IMR-90 (cell line): Measurements from ENCODE around the gene SRGAP3. TPM values are rescaled to one million over a fixed set of nuclear protein-coding genes. Genes with fewer than 3 reads are reported as not detected.

ENCODE experiments used
- ATAC-seq: fragments of 200-7000 bp; cut with Tn5 transposase; 2 replicates; pipeline ENCODE4 v1.9.1; 2020; ENCODE audit warnings: low read depth, mild to moderate bottlenecking, moderate library complexity
- BruUV-seq: library from RNA; stranded (reverse); fragments of 400-500 nt; replicated peaks from 2 replicates; lab custom pipeline; 2021; lab: Mats Ljungman, UMichigan
- CTCF ChIA-PET: fragments of 300-600 bp; formaldehyde crosslinking; extraction: SDS; loops from one replicate; lab custom pipeline; 2021; ENCODE audit warnings: antibody characterized with exemption; lab: Yijun Ruan, JAX
- POLR2A ChIA-PET: fragments of 300-600 bp; sonication (Branson Sonifier 250); formaldehyde crosslinking; loops from one replicate; lab custom pipeline; 2022; ENCODE audit warnings: antibody characterized with exemption; ENCODE audit not compliant: unreplicated experiment; lab: Charles Lee
- DNase-seq: peaks from one replicate; pipeline ENCODE4 v3.0.0; 2013
- H2AFZ ChIP-seq: replicated peaks from 2 replicates; pipeline ENCODE3; 2013; ENCODE audit warnings: low read length, mild to moderate bottlenecking; ENCODE audit not compliant: poor library complexity
- H2AK5ac ChIP-seq: 2 replicates; pipeline ENCODE4 v1.6.1; 2013; ENCODE audit warnings: low read depth, low read length, inconsistent platforms
- H2AK9ac ChIP-seq: replicated peaks from 2 replicates; pipeline ENCODE3; 2013; ENCODE audit warnings: mild to moderate bottlenecking, low read depth, low read length, moderate library complexity; ENCODE audit not compliant: poor library complexity
- H2BK120ac ChIP-seq: 2 replicates; pipeline ENCODE4 v1.6.1; 2013; ENCODE audit warnings: low read depth, low read length, inconsistent platforms
- H2BK15ac ChIP-seq: 3 replicates; pipeline ENCODE4 v1.6.1; 2013; ENCODE audit warnings: low read depth, low read length, inconsistent platforms
- H2BK20ac ChIP-seq: 2 replicates; pipeline ENCODE4 v1.6.1; 2013; ENCODE audit warnings: low read depth, mild to moderate bottlenecking, inconsistent platforms, low read length, moderate library complexity
- H2BK5ac ChIP-seq: 2 replicates; pipeline ENCODE4 v1.6.1; 2013; ENCODE audit warnings: mild to moderate bottlenecking, low read depth, low read length, inconsistent platforms; ENCODE audit not compliant: poor library complexity, severe bottlenecking
- H3K14ac ChIP-seq: replicated peaks from 2 replicates; pipeline ENCODE4 v1.6.1; 2013; ENCODE audit warnings: low read depth, low read length, inconsistent platforms
- H3K18ac ChIP-seq: 2 replicates; pipeline ENCODE4 v1.6.1; 2013; ENCODE audit warnings: low read depth, low read length, control low read depth
- H3K23ac ChIP-seq: 2 replicates; pipeline ENCODE4 v1.6.1; 2013; ENCODE audit warnings: low read depth, low read length, inconsistent platforms
- H3K27ac ChIP-seq: 2 replicates; pipeline ENCODE4 v1.5.1; 2013; ENCODE audit warnings: mild to moderate bottlenecking, control low read depth, low read length; ENCODE audit not compliant: insufficient read depth
- H3K27me3 ChIP-seq: 2 replicates; pipeline ENCODE4 v1.6.1; 2013; ENCODE audit warnings: low read length; ENCODE audit not compliant: control insufficient read depth, insufficient read depth
- H3K36me3 ChIP-seq: 2 replicates; pipeline ENCODE4 v1.6.1; 2013; ENCODE audit warnings: low read length, mixed read lengths; ENCODE audit not compliant: control insufficient read depth, insufficient read depth
- H3K4ac ChIP-seq: 2 replicates; pipeline ENCODE4 v1.6.1; 2013; ENCODE audit warnings: low read depth, low read length, inconsistent platforms
- H3K4me1 ChIP-seq: 2 replicates; pipeline ENCODE4 v1.6.1; 2013; ENCODE audit warnings: low read length, mixed read lengths; ENCODE audit not compliant: control insufficient read depth, insufficient read depth
- H3K4me2 ChIP-seq: 2 replicates; pipeline ENCODE4 v1.6.1; 2013; ENCODE audit warnings: low read depth, mild to moderate bottlenecking, control low read depth, low read length, moderate library complexity
- H3K4me3 ChIP-seq: 2 replicates; pipeline ENCODE4 v1.5.1; 2013; ENCODE audit warnings: low read depth, mild to moderate bottlenecking, control low read depth, low read length, moderate library complexity; ENCODE audit not compliant: insufficient read depth
- H3K56ac ChIP-seq: 2 replicates; pipeline ENCODE4 v1.6.1; 2013; ENCODE audit warnings: low read length, inconsistent platforms; ENCODE audit not compliant: insufficient read depth; ENCODE audit errors: extremely low read depth
- H3K79me1 ChIP-seq, 2 experiments: 2 replicates each; pipeline ENCODE4 v1.6.1; 2013; ENCODE audit warnings: low read length in 2 of 2, inconsistent platforms in 1 of 2, low read depth in 1 of 2
- H3K9ac ChIP-seq: 2 replicates; pipeline ENCODE4 v1.6.1; 2013; ENCODE audit warnings: low read depth, low read length, control low read depth
- H3K9me1 ChIP-seq: 2 replicates; pipeline ENCODE4 v1.6.1; 2013; ENCODE audit warnings: low read length, inconsistent platforms; ENCODE audit not compliant: insufficient read depth
- H3K9me3 ChIP-seq: 2 replicates; pipeline ENCODE4 v1.6.1; 2013; ENCODE audit warnings: low read length; ENCODE audit not compliant: control insufficient read depth, insufficient read depth
- H4K20me1 ChIP-seq: 2 replicates; pipeline ENCODE4 v1.6.1; 2013; ENCODE audit warnings: low read length, inconsistent platforms; ENCODE audit not compliant: insufficient read depth
- H4K5ac ChIP-seq: 2 replicates; pipeline ENCODE4 v1.6.1; 2013; ENCODE audit warnings: mild to moderate bottlenecking, low read depth, low read length, control low read depth
- H4K8ac ChIP-seq, 2 experiments: 2 replicates each; pipeline ENCODE4 v1.6.1; 2013; ENCODE audit warnings: low read depth in 2 of 2, low read length in 2 of 2, control low read depth in 1 of 2, inconsistent platforms in 1 of 2
- H4K91ac ChIP-seq: 2 replicates; pipeline ENCODE4 v1.6.1; 2013; ENCODE audit warnings: low read depth, low read length, inconsistent platforms; ENCODE audit not compliant: insufficient read depth
- BHLHE40 ChIP-seq: fragments of 150-350 bp; IDR thresholded peaks from 2 replicates; pipeline ENCODE4 v1.6.1; 2016; ENCODE audit warnings: mild to moderate bottlenecking, low read depth, low read length
- CHD1 ChIP-seq: IDR thresholded peaks from 2 replicates; pipeline ENCODE4 v1.6.1; 2012; ENCODE audit warnings: low read depth, low read length, improper control_type of control experiment
- MAFK ChIP-seq: IDR thresholded peaks from 2 replicates; pipeline ENCODE4 v1.6.1; 2012; ENCODE audit warnings: low read depth, low read length, improper control_type of control experiment
- MAZ ChIP-seq: IDR thresholded peaks from 2 replicates; pipeline ENCODE4 v1.6.1; 2012; ENCODE audit warnings: low read depth, mild to moderate bottlenecking, low read length, improper control_type of control experiment, moderate library complexity, borderline replicate concordance
- MXI1 ChIP-seq: IDR thresholded peaks from 2 replicates; pipeline ENCODE4 v1.6.1; 2012; ENCODE audit warnings: low read depth, mild to moderate bottlenecking, low read length, moderate library complexity, borderline replicate concordance
- NFE2L2 ChIP-seq: fragments of 150-350 bp; IDR thresholded peaks from 2 replicates; pipeline ENCODE4 v1.6.1; 2016; ENCODE audit warnings: low read depth, mild to moderate bottlenecking, low read length
- RAD21 ChIP-seq: IDR thresholded peaks from 2 replicates; pipeline ENCODE4 v1.6.1; 2012; ENCODE audit warnings: low read length, improper control_type of control experiment
- RFX5 ChIP-seq: IDR thresholded peaks from 2 replicates; pipeline ENCODE4 v1.8.0; 2012; ENCODE audit warnings: low read depth, mild to moderate bottlenecking, low read length, moderate library complexity
- SMC3 ChIP-seq: fragments of 150-350 bp; IDR thresholded peaks from 2 replicates; pipeline ENCODE4 v1.6.1; 2016; ENCODE audit warnings: low read depth, mild to moderate bottlenecking, antibody characterized with exemption, low read length, moderate library complexity
- WGBS, 2 experiments: methylation state at CpG; one replicate each; pipeline versions ENCODE4 v1.1.5 to v1.1.7; 2013; ENCODE audit warnings: missing lambda C conversion rate in 2 of 2; ENCODE audit not compliant: insufficient read length in 1 of 2; ENCODE audit errors: extremely low coverage in 2 of 2; 5-methylcytosine and 5-hydroxymethylcytosine counted together
- dilution Hi-C: fragments of 300-500 bp; cut with HindIII; formaldehyde crosslinking; loops from one replicate; pipeline ENCODE4 v1.14.3; 2018; ENCODE audit warnings: low sequenced_read_pairs; ENCODE audit not compliant: unreplicated experiment
- in situ Hi-C: fragments of 300-500 bp; cut with MboI; formaldehyde crosslinking; loops from 3 replicates; pipeline ENCODE4 v1.14.3; 2019; ENCODE audit warnings: low sequenced_read_pairs, inconsistent platforms, mixed read lengths
- intact Hi-C: fragments of 100-400 bp; cut with micrococcal nuclease; formaldehyde crosslinking; loops from 2 replicates; pipeline ENCODE4 v1.10.0; 2022
- polyA plus RNA-seq, 3 experiments: library from polyadenylated mRNA; depleted of rRNA; stranded (reverse); fragments of >200 nt; gene quantifications; 2 replicates each; pipeline ENCODE4 v1.2.3, GENCODE V29; 2012; ENCODE audit warnings: low replicate concordance in 1 of 3
- total RNA-seq: library from RNA; depleted of rRNA; stranded (reverse); fragments of >200 nt; gene quantifications from 2 replicates; pipeline ENCODE4 v1.2.3, GENCODE V29; 2012
- TF ChIP-seq, protein P1 (sequence below): conservative IDR thresholded peaks from 2 replicates; pipeline ENCODE4 v1.5.1; 2012; ENCODE audit warnings: mild to moderate bottlenecking, low read depth, low read length, improper control_type of control experiment
- TF ChIP-seq, protein P2 (sequence below): fragments of 150-350 bp; IDR thresholded peaks from 2 replicates; pipeline ENCODE4 v1.6.1; 2017; ENCODE audit warnings: mild to moderate bottlenecking, antibody characterized with exemption, low read length, low read depth
- TF ChIP-seq, protein P3 (sequence below): fragments of 150-350 bp; IDR thresholded peaks from 2 replicates; pipeline ENCODE4 v1.6.1; 2016; ENCODE audit warnings: low read depth, mild to moderate bottlenecking, low read length, moderate library complexity, borderline replicate concordance

Gene SRGAP3
- total and polyA plus RNA-seq, 2 of the 4 experiments (the other 2 are of a cell fraction): 0.68 to 1.4 TPM

DNA sequence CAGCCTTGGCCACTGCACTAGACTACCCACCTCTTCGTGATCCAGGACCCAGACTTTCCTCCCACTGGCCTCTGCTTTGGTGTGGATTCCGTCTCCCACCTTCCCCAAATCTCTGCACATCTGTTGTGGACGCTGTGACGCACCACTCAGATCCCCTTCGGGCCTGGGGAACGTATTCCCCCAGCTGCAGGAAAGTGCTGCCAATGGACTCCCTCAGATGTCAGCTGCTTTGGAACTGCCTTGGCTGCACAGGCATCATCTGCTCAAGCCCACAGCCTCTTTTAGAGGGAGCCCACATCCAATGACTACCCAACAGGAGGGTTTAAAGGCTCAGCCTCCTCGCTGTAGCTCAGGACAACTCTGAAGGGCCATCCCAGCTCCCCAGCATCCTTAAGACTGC is 152.0 kb downstream of the SRGAP3 start:
- Histone ChIP-seq H3K4me3 (no peak overlapping the region), H3K27me3 (peaks cover 19% of the 10 kb centered on the region), H2AK5ac (no peak overlapping the region), H3K9me1 (no peaks in the 10 kb centered on the region), H3K27ac (no peak overlapping the region), H3K56ac (no peak overlapping the region), H2AFZ (no peak overlapping the region), H3K4me1 (no peaks in the 10 kb centered on the region), H3K36me3 (no peaks in the 10 kb centered on the region), H2BK120ac (no peak overlapping the region), H2AK9ac (no peak overlapping the region), H3K14ac (no peak overlapping the region), H3K9ac (no peak overlapping the region), H4K8ac (no peak overlapping the region), H4K20me1 (no peaks in the 10 kb centered on the region), H2BK20ac (no peak overlapping the region), H3K18ac (no peak overlapping the region), H2BK15ac (no peak overlapping the region), H4K91ac (no peak overlapping the region), H3K4ac (no peak overlapping the region), H3K4me2 (no peak overlapping the region), H3K23ac (no peak overlapping the region), H2BK5ac (no peak overlapping the region), H4K5ac (no peak overlapping the region), H3K79me1 (no peaks in the 10 kb centered on the region), H3K9me3 (no peaks in the 10 kb centered on the region)
- intact Hi-C loops (no loop called here), in situ Hi-C loops (no loop called here), dilution Hi-C loops (no loop called here)
- 53% methylated on average over 3 of the region's 7 CpGs; no CpG with 5 or more reads in 1 of the 2 experiments for WGBS, 2 experiments
- no peak for DNase-seq
- ChIA-PET CTCF (no interaction called here), POLR2A (no interaction called here)
- no peak for TF ChIP-seq RAD21
- TF ChIP-seq BHLHE40: no peak
- TF ChIP-seq MAFK: no peak
- TF ChIP-seq, protein P1, sequence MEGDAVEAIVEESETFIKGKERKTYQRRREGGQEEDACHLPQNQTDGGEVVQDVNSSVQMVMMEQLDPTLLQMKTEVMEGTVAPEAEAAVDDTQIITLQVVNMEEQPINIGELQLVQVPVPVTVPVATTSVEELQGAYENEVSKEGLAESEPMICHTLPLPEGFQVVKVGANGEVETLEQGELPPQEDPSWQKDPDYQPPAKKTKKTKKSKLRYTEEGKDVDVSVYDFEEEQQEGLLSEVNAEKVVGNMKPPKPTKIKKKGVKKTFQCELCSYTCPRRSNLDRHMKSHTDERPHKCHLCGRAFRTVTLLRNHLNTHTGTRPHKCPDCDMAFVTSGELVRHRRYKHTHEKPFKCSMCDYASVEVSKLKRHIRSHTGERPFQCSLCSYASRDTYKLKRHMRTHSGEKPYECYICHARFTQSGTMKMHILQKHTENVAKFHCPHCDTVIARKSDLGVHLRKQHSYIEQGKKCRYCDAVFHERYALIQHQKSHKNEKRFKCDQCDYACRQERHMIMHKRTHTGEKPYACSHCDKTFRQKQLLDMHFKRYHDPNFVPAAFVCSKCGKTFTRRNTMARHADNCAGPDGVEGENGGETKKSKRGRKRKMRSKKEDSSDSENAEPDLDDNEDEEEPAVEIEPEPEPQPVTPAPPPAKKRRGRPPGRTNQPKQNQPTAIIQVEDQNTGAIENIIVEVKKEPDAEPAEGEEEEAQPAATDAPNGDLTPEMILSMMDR: no peak
- no peak for TF ChIP-seq NFE2L2
- TF ChIP-seq MAZ: no peak
- TF ChIP-seq, protein P2, sequence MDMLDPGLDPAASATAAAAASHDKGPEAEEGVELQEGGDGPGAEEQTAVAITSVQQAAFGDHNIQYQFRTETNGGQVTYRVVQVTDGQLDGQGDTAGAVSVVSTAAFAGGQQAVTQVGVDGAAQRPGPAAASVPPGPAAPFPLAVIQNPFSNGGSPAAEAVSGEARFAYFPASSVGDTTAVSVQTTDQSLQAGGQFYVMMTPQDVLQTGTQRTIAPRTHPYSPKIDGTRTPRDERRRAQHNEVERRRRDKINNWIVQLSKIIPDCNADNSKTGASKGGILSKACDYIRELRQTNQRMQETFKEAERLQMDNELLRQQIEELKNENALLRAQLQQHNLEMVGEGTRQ: no peak
- TF ChIP-seq SMC3: no peak
- no peak for TF ChIP-seq CHD1
- TF ChIP-seq MXI1: no peak
- TF ChIP-seq, protein P3, sequence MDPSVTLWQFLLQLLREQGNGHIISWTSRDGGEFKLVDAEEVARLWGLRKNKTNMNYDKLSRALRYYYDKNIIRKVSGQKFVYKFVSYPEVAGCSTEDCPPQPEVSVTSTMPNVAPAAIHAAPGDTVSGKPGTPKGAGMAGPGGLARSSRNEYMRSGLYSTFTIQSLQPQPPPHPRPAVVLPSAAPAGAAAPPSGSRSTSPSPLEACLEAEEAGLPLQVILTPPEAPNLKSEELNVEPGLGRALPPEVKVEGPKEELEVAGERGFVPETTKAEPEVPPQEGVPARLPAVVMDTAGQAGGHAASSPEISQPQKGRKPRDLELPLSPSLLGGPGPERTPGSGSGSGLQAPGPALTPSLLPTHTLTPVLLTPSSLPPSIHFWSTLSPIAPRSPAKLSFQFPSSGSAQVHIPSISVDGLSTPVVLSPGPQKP: no peak
- no peak for TF ChIP-seq RFX5
- no TSS peak for BruUV-seq
- ATAC-seq: no peak
